Measurements from ENCODE around the gene ISL1.

DNA sequence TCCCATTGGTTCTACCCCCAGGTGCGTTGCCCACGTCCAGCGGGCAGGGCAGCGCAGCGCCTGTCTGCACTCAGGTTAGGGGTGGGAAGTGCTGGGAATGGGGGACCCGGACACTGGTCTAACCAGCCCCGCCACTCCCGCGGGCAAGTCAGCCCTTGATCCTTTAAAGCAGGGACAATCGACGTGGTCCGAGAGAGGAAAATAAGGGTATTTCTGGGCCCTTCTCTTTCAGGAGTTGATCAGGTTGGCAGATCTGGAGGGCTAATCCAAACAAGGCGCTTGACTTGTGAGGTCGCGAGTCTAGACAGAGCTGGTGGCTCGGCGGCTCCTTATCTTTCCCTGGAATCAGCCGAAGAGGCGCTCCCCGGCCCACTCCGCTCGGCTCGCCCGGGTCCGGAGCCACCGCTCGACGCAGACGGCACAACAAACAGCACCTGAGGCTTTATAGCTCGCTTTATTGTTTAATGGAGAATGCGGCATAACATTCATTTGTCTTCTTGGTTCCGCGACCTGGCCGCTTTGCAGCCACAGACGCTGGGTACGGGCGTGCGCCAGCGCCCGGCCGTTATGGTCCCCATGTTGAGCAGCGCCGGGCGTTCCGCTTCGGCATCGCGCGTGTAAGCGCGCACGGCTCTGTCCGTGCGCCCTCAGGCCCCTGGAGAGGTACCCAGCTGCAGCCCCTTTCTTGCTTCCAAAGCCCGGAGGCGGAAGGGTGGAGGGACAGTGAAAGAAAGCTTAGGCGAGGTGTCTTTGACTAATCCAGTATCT is 15.8 kb downstream of the ISL1 start:
- TF ChIP-seq, protein P1, sequence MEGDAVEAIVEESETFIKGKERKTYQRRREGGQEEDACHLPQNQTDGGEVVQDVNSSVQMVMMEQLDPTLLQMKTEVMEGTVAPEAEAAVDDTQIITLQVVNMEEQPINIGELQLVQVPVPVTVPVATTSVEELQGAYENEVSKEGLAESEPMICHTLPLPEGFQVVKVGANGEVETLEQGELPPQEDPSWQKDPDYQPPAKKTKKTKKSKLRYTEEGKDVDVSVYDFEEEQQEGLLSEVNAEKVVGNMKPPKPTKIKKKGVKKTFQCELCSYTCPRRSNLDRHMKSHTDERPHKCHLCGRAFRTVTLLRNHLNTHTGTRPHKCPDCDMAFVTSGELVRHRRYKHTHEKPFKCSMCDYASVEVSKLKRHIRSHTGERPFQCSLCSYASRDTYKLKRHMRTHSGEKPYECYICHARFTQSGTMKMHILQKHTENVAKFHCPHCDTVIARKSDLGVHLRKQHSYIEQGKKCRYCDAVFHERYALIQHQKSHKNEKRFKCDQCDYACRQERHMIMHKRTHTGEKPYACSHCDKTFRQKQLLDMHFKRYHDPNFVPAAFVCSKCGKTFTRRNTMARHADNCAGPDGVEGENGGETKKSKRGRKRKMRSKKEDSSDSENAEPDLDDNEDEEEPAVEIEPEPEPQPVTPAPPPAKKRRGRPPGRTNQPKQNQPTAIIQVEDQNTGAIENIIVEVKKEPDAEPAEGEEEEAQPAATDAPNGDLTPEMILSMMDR (IDR thresholded peaks at IDR 0.05), result no peak
- TF ChIP-seq SIN3A (IDR thresholded peaks at IDR 0.05; ENCODE audit: borderline replicate concordance, insufficient read depth, low read depth, low read length), result no peak
- TF ChIP-seq POLR2AphosphoS5 (IDR thresholded peaks at IDR 0.05; ENCODE audit: low read depth, low read length), result no peak
- TF ChIP-seq, protein P2, sequence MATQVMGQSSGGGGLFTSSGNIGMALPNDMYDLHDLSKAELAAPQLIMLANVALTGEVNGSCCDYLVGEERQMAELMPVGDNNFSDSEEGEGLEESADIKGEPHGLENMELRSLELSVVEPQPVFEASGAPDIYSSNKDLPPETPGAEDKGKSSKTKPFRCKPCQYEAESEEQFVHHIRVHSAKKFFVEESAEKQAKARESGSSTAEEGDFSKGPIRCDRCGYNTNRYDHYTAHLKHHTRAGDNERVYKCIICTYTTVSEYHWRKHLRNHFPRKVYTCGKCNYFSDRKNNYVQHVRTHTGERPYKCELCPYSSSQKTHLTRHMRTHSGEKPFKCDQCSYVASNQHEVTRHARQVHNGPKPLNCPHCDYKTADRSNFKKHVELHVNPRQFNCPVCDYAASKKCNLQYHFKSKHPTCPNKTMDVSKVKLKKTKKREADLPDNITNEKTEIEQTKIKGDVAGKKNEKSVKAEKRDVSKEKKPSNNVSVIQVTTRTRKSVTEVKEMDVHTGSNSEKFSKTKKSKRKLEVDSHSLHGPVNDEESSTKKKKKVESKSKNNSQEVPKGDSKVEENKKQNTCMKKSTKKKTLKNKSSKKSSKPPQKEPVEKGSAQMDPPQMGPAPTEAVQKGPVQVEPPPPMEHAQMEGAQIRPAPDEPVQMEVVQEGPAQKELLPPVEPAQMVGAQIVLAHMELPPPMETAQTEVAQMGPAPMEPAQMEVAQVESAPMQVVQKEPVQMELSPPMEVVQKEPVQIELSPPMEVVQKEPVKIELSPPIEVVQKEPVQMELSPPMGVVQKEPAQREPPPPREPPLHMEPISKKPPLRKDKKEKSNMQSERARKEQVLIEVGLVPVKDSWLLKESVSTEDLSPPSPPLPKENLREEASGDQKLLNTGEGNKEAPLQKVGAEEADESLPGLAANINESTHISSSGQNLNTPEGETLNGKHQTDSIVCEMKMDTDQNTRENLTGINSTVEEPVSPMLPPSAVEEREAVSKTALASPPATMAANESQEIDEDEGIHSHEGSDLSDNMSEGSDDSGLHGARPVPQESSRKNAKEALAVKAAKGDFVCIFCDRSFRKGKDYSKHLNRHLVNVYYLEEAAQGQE (IDR thresholded peaks at IDR 0.05; ENCODE audit: insufficient read depth in 1 of 2, low read depth in 2 of 2, low read length in 1 of 2), result no peak
- TF ChIP-seq TCF7L2 (IDR thresholded peaks at IDR 0.05; ENCODE audit: low read depth, low read length), result no peak
